ENCODE measurements around the gene IGF2R.

The IGF2R gene

GRCh38 chr6:160043784-160044183, 74.9 kb downstream of the IGF2R start:
- H3K27ac ChIP-seq = no peak overlapping the region
- no peak for TF ChIP-seq CTCF (conservative IDR thresholded peaks at IDR 0.05)

GRCh38 chr6:160044687-160045086, 75.8 kb downstream of the IGF2R start:
- no peak overlapping the region for H3K27ac ChIP-seq
- TF ChIP-seq CTCF (conservative IDR thresholded peaks at IDR 0.05) = no peak

GRCh38 chr6:160048471-160048870, 79.6 kb downstream of the IGF2R start:
- no peak for TF ChIP-seq CTCF (conservative IDR thresholded peaks at IDR 0.05)
- no peak overlapping the region for H3K27ac ChIP-seq

- no peak for TF ChIP-seq CTCF (conservative IDR thresholded peaks at IDR 0.05)
- H3K27ac ChIP-seq = no peak overlapping the region
Measured at GRCh38 chr6:160049346-160049745, 80.5 kb downstream of the IGF2R start.

- no peak overlapping the region for H3K27ac ChIP-seq
- no peak for TF ChIP-seq CTCF (conservative IDR thresholded peaks at IDR 0.05)
Measured at GRCh38 chr6:160050022-160050421, 81.1 kb downstream of the IGF2R start.

- no peak for TF ChIP-seq CTCF (conservative IDR thresholded peaks at IDR 0.05)
- H3K27ac ChIP-seq = no peak overlapping the region
Measured at GRCh38 chr6:160051390-160051789, 82.5 kb downstream of the IGF2R start.

- no peak overlapping the region for H3K27ac ChIP-seq
- TF ChIP-seq CTCF (conservative IDR thresholded peaks at IDR 0.05) = no peak
Measured at GRCh38 chr6:160054271-160054670, 85.4 kb downstream of the IGF2R start.

GRCh38 chr6:160054913-160055312, 86.0 kb downstream of the IGF2R start:
- H3K27ac ChIP-seq = no peak overlapping the region
- no peak for TF ChIP-seq CTCF (conservative IDR thresholded peaks at IDR 0.05)
